Astrocyte (in vitro differentiated cells and primary cell): ENCODE measurements around the gene TP53AIP1. TPM values are rescaled to one million over a fixed set of nuclear protein-coding genes. Genes with fewer than 3 reads are reported as not detected.

Source experiments
- DNase-seq: peaks from one replicate; pipeline ENCODE4 v3.0.0-alpha.2; 2010; ENCODE audit warnings: low read depth
- FAIRE-seq: peaks from 2 replicates; lab custom pipeline; 2011; peaks lifted over from hg19 to GRCh38; lab: Jason Lieb, UNC
- H2AFZ ChIP-seq: 2 replicates; pipeline ENCODE4 v1.6.0; 2012; ENCODE audit warnings: low read depth, low read length, inconsistent platforms
- H3K27ac ChIP-seq: 2 replicates; pipeline ENCODE4 v1.5.1; 2011; ENCODE audit warnings: low read depth, low read length, inconsistent platforms
- H3K27me3 ChIP-seq: 2 replicates; pipeline ENCODE4 v1.6.0; 2011; ENCODE audit warnings: low read length, inconsistent platforms; ENCODE audit not compliant: insufficient read depth
- H3K36me3 ChIP-seq: 2 replicates; pipeline ENCODE4 v1.5.1; 2011; ENCODE audit warnings: low read length, inconsistent platforms; ENCODE audit not compliant: insufficient read depth
- H3K4me1 ChIP-seq: 2 replicates; pipeline ENCODE4 v1.5.1; 2011; ENCODE audit warnings: low read length, inconsistent platforms; ENCODE audit not compliant: insufficient read depth
- H3K4me2 ChIP-seq: 2 replicates; pipeline ENCODE4 v1.6.0; 2012; ENCODE audit warnings: low read length, inconsistent platforms
- H3K4me3 ChIP-seq: 2 replicates; pipeline ENCODE4 v1.5.1; 2011; ENCODE audit warnings: low read depth, mild to moderate bottlenecking, low read length, inconsistent platforms; ENCODE audit not compliant: insufficient read depth
- H3K79me2 ChIP-seq: 2 replicates; pipeline ENCODE4 v1.6.0; 2012; ENCODE audit warnings: mild to moderate bottlenecking, low read length, inconsistent platforms; ENCODE audit not compliant: insufficient read depth
- H3K9ac ChIP-seq: 2 replicates; pipeline ENCODE4 v1.6.0; 2012; ENCODE audit warnings: mild to moderate bottlenecking, low read length, inconsistent platforms
- H3K9me3 ChIP-seq: 2 replicates; pipeline ENCODE4 v1.5.1; 2012; ENCODE audit warnings: low read depth, mild to moderate bottlenecking, low read length, inconsistent platforms; ENCODE audit not compliant: insufficient read depth
- H4K20me1 ChIP-seq: 2 replicates; pipeline ENCODE4 v1.6.0; 2012; ENCODE audit warnings: low read length, inconsistent platforms; ENCODE audit not compliant: insufficient read depth
- H3K27ac Mint-ChIP-seq: one replicate; pipeline ENCODE4 v1.8.0; 2021; ENCODE audit warnings: mild to moderate bottlenecking, mixed read lengths; ENCODE audit not compliant: unreplicated experiment
- H3K27me3 Mint-ChIP-seq: one replicate; pipeline ENCODE4 v1.8.0; 2021; ENCODE audit warnings: low read depth, mixed read lengths; ENCODE audit not compliant: unreplicated experiment
- H3K36me3 Mint-ChIP-seq: one replicate; pipeline ENCODE4 v1.8.0; 2021; ENCODE audit warnings: low read depth, mixed read lengths; ENCODE audit not compliant: unreplicated experiment
- H3K4me1 Mint-ChIP-seq: one replicate; pipeline ENCODE4 v1.8.0; 2021; ENCODE audit warnings: low read depth, mixed read lengths; ENCODE audit not compliant: unreplicated experiment
- H3K4me3 Mint-ChIP-seq: one replicate; pipeline ENCODE4 v1.8.0; 2021; ENCODE audit warnings: mild to moderate bottlenecking, moderate library complexity, mixed read lengths; ENCODE audit not compliant: unreplicated experiment
- H3K9me3 Mint-ChIP-seq: one replicate; pipeline ENCODE4 v1.8.0; 2021; ENCODE audit warnings: mild to moderate bottlenecking, mixed read lengths; ENCODE audit not compliant: unreplicated experiment
- CTCF ChIP-seq: IDR thresholded peaks from 2 replicates; pipeline ENCODE4 v1.5.1; 2011; ENCODE audit warnings: low read depth, mild to moderate bottlenecking, inconsistent platforms, low read length, moderate library complexity; ENCODE audit not compliant: insufficient read depth
- EZH2 ChIP-seq: IDR thresholded peaks from 2 replicates; pipeline ENCODE4 v1.6.1; 2012; ENCODE audit warnings: mild to moderate bottlenecking, low read length, inconsistent platforms; ENCODE audit not compliant: insufficient read depth
- total RNA-seq: library from RNA; stranded (reverse); gene quantifications from 2 replicates; pipeline ENCODE4 v1.2.1, GENCODE V29; 2021

The TP53AIP1 gene
- total RNA-seq, 1 donor from 2014 or later, result 0.20 TPM

DNA sequence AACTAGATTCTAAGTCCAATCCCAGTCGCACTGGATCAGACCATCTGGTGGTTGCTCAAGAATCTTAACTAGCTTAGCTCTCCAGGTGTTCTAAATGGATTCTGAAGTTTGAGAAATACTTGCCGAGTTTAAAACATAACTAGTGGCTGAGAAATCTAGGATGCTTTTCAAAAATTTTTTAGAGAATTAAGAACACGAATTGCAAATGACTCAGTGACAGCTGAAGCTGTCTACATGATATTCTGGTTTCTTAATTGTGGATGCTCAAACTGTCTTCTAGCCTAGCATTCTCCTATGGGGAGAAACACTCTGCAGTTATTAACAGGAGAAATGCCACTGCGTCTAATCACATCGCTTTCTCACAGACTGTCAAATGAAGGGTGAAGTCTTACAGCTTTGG lies 20.2 kb upstream of the TP53AIP1 start:
- Mint-ChIP-seq H3K36me3 (peaks cover 2% of the 10 kb centered on the region), H3K9me3 (no peaks in the 10 kb centered on the region), H3K4me1 (peaks cover 5% of the 10 kb centered on the region), H3K4me3 (no peak overlapping the region), H3K27me3 (peaks cover 4% of the 10 kb centered on the region), H3K27ac (no peak overlapping the region)
- no peak overlapping the region for H3K27ac ChIP-seq
- no peak for FAIRE-seq
- H3K9ac ChIP-seq, result no peak overlapping the region
- no peak overlapping the region for H3K4me3 ChIP-seq
- no peaks in the 10 kb centered on the region for H3K9me3 ChIP-seq
- no peaks in the 10 kb centered on the region for H3K4me1 ChIP-seq
- H3K36me3 ChIP-seq, result no peaks in the 10 kb centered on the region
- no peaks in the 10 kb centered on the region for H4K20me1 ChIP-seq
- H3K27me3 ChIP-seq, result no peaks in the 10 kb centered on the region
- no peak overlapping the region for H2AFZ ChIP-seq
- DNase-seq, result no peak
- no peak overlapping the region for H3K4me2 ChIP-seq
- TF ChIP-seq CTCF, result no peak
- no peak for TF ChIP-seq EZH2
- no peaks in the 10 kb centered on the region for H3K79me2 ChIP-seq

DNA sequence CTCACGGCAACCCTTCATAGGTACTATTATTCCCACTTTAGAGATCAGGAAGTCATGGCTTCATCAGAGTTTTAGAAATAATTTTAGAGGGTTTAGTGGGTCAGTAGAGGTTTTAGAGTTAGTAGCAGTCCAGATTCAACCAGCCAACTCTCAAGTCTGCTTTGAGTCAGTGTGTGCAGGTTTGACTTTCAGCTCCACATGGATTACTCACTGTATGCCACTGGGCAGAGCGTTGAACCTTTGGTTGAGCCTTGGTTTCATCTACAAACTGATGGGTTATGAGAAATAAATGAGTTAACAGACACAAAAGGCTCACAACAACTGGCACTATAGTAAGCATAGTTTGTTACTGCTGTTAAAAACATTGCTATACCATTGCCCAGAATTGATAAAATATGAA lies 19.0 kb upstream of the TP53AIP1 start:
- H3K9me3 Mint-ChIP-seq, result no peaks in the 10 kb centered on the region
- H3K36me3 Mint-ChIP-seq, result peaks cover 3% of the 10 kb centered on the region
- H3K27ac Mint-ChIP-seq, result no peak overlapping the region
- H3K4me3 ChIP-seq, result no peak overlapping the region
- no peak overlapping the region for H3K9ac ChIP-seq
- DNase-seq, result no peak
- H3K27ac ChIP-seq, result no peak overlapping the region
- FAIRE-seq, result no peak
- TF ChIP-seq EZH2, result no peak
- no peak for TF ChIP-seq CTCF
- H3K9me3 ChIP-seq, result no peaks in the 10 kb centered on the region
- no peaks in the 10 kb centered on the region for H3K36me3 ChIP-seq
- H4K20me1 ChIP-seq, result no peaks in the 10 kb centered on the region
- no peaks in the 10 kb centered on the region for H3K79me2 ChIP-seq
- peaks cover 8% of the 10 kb centered on the region for H3K27me3 Mint-ChIP-seq
- H3K27me3 ChIP-seq, result no peaks in the 10 kb centered on the region
- no peak overlapping the region for H3K4me2 ChIP-seq
- H3K4me1 ChIP-seq, result no peaks in the 10 kb centered on the region
- no peak overlapping the region for H2AFZ ChIP-seq
- peaks cover 9% of the 10 kb centered on the region for H3K4me1 Mint-ChIP-seq
- H3K4me3 Mint-ChIP-seq, result no peak overlapping the region

- FAIRE-seq, result no peak
- H3K27me3 ChIP-seq, result no peaks in the 10 kb centered on the region
- H3K4me1 Mint-ChIP-seq, result peaks cover 6% of the 10 kb centered on the region
- H3K27me3 Mint-ChIP-seq, result peaks cover 13% of the 10 kb centered on the region
- no peak overlapping the region for H3K9ac ChIP-seq
- DNase-seq, result no peak
- peaks cover 2% of the 10 kb centered on the region for H3K36me3 Mint-ChIP-seq
- H3K4me2 ChIP-seq, result no peak overlapping the region
- H3K27ac Mint-ChIP-seq, result no peak overlapping the region
- H3K4me3 Mint-ChIP-seq, result no peak overlapping the region
- no peak for TF ChIP-seq EZH2
- no peak for TF ChIP-seq CTCF
- H3K9me3 ChIP-seq, result no peaks in the 10 kb centered on the region
- no peaks in the 10 kb centered on the region for H4K20me1 ChIP-seq
- H3K4me1 ChIP-seq, result no peaks in the 10 kb centered on the region
- no peak overlapping the region for H2AFZ ChIP-seq
- H3K27ac ChIP-seq, result no peak overlapping the region
- no peaks in the 10 kb centered on the region for H3K36me3 ChIP-seq
- H3K4me3 ChIP-seq, result no peak overlapping the region
- no peaks in the 10 kb centered on the region for H3K9me3 Mint-ChIP-seq
- no peaks in the 10 kb centered on the region for H3K79me2 ChIP-seq
Measured at GRCh38 chr11:128957202-128957482, 14.5 kb upstream of the TP53AIP1 start.
